ENCODE results near the gene METTL16.

GRCh38 chr17:2412561-2413021, 99.1 kb downstream of the METTL16 start:
- TF ChIP-seq EZH2phosphoT487 (IDR thresholded peaks at IDR 0.05; ENCODE audit: borderline replicate concordance), result no peak
- TF ChIP-seq CTCF (conservative IDR thresholded peaks at IDR 0.05; ENCODE audit: low read length), result no peak
